Measurements from ENCODE around the gene PPM1H.

The PPM1H gene

DNA sequence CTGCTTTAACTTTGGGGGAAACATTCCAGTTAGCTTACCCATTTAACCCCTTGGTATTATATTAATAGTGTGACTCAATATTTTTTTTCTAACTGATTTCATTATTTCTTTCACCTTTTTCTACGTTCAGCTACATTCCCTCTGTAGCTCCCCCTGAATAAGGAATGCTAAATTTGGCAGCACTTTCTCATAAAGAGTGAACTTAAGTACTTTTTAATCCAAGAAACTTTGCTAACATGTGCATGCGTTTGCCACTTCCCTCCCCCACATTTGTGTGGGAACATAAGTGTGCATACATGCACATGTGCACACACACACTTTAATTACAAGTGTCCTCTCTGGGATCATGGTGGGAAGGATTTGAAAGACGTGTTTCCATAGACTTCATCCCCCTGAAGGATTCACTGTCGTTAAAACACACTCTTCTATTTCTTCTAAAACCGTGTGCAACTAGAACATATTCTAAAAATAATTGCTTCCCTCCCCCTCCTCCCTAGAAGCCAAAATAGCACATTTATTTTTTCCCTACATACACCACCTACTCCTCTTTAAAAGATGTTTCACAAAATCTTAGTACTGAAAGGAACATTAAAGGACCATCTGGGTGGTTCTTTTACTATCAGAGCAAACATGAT, 142.6 kb downstream of the PPM1H start:
- DNase-seq = no peak

DNA sequence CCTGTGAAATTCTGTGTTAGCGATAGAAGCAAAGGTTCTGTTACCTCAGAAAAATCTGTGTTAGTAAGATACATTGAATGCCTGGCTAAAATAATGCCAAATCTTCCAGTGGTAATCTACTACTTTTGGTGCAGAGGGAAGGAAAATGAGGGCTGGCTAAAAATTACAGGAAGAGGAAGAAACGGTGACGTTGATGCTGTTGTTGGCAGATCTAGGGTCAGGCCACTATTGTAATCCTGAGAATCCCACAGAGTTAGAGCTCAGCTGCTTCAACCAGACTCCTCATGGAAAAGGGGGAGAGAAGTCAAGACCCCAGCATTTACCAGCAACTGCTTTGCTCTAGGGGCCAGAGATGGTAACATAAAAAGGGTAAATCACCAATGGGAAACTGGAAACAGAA, 145.1 kb downstream of the PPM1H start:
- no peak for DNase-seq

DNA sequence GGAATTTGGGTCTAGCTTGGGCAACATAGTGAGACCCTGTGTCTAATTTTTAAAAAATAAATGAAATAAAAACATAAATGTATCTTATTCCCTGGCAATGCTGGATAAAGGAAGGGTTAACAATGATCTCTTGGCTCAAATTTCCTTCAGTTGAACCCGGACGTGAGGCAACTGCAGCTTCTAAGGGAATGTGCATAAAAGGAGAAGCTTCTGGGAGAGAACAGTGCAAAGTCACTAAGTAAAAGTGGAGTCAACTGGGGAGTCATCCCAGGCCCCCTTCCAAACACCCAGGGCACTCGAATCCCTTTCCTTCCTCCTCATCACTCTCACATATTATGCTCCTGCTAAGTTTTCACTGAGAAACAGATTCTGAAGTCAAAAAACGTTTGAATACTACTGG, 147.3 kb downstream of the PPM1H start:
- no peak for DNase-seq

DNA sequence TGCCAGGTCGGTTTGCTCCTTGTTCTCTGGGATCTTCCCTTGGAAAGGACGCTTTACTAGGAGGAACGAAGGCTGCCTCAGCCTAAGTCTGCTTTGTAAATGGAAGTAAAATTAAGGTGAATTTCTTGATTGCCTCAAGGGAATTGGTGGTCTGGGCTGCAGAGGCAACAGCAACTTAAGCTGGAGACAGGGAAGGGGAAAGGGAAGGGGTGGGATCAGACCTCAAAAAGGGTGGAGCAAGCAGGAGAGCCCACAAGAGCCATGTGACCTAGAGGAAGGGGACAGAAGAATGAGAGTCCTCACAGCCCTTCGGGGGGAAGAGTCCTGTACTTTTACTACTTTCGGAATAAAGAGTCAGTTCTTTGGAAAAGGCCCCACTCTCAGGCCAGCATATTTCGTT, 147.9 kb downstream of the PPM1H start:
- no peak for DNase-seq

DNA sequence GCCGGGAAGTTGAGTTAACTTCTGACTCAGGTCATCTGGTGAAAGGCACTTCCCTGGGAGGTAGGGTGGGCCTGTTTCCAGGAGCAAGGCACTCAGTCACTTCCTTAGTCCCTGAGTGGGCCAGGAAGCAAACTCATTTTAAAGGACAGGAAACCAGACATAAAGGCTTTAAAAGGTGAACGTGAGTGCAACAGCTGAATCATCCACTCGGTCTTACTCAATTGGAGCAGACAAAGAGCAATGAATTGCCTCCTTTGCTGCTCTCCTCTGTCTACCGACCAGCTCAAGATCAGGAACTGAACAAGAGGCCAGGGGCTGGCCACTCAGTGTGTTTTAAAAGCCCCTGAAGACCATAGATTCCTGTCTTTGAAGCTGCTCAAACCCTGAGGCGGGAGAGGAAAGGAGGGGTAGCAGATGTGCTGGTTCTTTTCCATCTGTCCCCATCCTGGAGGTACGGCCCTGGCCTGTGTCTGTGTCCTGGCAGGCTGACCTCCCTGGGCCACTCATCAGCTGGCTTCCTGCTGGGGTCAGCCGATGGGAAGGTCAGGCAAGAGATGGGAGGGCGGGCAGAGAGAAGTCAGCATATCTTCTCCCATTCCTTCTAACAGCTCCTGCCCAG, 148.9 kb downstream of the PPM1H start:
- no peak for DNase-seq

DNA sequence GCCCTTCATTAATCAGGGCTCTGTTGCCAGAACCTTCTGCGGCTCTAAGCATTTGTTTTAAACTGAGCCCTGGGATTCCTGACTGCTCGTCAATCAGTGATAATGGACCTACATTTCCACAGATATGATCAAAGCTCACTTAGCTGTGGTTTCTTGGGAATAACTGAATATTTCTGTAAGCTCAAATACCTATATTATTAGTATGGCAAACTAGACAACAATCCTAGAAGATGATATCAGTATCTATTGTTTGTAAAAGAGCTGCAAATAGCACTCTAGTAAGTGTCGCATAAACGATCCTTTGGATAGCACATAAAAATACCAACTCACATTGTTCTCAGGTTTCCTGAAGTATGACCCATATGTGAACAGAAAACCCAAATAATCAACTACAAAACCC, 150.4 kb downstream of the PPM1H start:
- no peak for DNase-seq

DNA sequence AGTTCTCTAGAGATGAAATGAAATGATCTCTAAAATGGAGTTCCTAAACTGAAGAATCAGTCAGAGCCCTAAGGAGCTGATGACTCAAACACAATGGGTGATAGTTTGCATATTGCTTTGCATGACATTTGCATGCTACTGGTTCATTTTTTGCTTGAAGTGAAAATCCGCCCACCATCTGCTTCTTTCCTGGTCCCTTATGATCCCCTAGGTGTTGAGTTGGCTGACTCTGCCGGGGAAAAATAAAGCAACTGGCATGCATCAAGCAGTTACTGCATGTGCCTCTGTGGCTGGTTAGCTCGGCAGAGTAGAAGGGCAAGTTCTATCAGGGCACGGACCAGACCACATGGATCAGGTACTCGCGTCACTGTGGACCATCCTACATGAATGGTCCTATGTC, 151.1 kb downstream of the PPM1H start:
- no peak for DNase-seq

DNA sequence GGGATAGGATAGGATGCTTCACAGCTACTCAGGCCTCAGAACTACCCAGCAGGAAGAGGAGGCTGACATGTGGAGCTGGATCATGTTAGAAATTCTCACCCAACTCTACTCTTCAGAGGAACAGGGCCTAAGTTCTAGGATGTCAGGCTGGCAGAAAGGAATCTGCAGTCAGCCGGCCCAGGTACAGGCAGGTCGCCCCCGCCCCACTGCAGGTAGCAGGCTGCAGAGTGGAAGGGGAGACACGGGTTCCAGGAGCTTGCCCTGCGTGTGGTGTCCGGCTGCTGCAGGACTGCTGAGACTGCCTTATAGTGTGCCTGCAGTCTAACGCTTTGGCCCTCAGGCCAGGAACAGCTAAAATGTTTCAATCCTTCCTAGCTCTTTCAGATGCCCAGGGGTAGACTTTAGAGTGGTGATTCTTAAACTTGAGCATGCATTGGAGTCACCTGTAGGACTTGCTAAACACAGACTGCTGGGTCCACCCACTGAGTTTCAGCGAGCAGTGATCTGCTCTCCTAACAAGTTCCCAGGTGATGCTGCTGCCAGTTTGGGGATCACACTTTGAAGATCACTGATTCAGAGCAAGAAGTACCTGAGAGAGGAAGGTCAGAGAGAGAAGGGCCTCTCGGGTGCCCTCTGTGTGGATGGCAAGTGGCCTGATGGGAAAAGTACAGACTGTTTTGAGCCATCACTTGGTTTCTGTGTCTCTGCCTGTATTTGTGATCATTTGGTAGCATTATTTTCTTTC, 153.6 kb downstream of the PPM1H start:
- DNase-seq = no peak

DNA sequence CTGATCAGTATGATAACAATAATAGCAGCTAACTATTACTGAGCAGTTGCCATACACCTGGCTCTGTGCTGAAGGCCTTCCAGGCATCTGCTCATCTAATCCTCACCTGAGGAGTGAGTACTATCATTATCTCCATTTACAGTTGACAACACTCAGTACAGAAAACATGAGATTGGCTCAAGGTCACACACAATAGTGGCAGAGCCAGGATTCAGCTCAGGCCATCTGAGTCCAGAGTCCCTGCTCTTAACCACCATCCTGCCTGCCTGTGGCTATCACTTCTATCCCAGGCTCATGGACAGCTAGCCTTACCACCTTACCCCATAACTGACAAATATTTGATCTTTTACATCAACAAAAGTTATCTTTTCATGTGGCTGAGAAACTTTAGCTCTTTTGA, 155.5 kb downstream of the PPM1H start:
- DNase-seq = no peak

DNA sequence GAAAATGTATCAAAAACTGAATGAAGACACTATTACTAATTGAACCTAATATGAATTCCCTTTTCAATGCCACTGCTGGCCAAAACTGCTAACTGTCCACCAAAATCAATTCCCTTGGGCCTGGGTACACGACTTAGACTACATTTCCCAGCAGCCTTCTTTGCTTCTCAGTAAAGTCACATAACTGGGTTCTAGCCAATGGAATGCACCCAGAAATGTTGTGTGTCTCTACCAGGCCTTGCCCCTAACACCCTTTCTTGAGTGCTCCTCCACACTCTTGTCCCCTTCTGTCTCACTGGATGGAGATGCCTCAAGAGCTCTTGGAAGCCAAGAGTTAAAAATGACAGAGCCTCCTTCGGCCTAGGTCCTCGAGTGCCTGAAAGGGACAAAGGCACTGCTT, 156.8 kb downstream of the PPM1H start:
- no peak for DNase-seq

DNA sequence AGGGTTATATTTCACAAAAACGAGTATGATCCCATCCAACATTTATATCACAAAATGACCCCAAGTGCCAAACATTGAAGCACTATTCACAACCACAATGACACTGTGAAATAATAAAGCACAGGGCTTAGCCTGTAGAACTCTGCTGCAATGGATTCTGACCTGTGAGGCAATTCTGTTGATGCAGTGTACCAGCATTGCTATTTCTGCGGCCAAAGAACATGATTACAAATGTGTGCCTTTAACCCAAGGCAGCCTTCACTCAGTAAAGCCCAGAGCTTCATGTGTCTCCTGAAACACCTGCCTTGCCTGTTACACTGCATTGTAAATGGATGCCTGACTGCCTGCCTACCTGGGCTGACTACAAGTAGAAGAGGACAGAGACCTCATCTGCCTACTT, 158.0 kb downstream of the PPM1H start:
- no peak for DNase-seq

DNA sequence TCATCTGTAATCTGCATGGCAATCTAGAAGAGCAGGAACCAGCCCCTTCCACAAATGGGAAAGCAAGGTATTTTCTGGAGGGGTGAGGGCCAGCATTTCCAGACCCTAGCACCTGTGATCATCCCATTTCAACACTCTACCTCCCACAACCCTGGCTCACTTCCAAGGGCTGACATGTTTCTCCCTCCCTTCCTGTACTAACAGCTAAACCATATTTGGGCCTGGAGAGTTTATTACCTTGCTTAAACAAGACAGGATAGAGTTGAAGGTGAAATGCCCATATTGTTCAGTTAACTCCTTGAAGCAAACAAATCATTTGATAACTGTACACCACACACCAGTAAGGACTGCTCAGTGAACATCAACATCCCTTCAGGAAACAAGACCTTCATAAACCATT, 158.4 kb downstream of the PPM1H start:
- no peak for DNase-seq

DNA sequence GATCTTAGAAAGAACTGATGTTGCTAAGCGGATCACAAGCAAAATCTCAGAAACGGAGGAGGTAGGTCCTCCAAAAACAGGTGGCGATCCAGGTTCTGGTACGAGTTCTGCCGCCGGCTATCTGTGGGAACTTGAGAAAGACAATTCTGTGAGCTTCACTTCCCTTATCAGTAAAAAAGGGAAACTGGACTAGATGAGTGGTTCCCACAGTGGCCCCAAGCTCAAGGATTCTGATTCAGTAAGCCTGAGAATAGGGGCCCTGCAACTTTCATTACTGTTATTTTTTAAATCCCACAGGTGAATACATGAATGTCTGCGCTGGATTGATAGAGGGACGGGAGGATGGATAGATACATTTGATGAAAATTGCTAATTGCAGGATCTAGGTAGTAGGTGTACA, 160.2 kb downstream of the PPM1H start:
- no peak for DNase-seq

DNA sequence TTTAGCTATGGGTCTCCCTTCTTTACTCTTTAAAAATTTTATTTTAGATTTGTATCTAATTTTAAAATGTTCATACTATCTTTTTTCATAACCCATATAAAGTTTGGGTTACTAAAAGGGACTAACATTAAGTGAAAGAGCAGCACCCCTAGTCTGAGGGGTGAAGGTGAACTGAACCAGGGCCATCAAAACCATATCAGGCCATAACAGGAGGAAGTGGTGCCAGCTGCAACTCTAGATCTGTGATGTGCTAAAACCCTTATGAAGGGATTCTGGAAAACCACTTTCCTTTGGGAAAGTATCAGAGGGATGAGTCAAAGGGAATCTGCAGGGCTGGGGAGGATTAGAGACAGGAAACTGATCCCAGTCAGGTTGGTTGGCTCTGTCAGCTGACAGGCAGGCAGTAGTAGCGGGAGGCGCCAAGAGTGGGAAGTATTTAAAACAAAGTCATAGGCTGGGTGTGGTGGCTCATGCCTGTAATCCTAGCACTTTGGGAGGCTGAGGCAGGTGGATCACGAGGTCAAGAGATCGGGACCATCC, 162.5 kb downstream of the PPM1H start:
- no peak for DNase-seq

DNA sequence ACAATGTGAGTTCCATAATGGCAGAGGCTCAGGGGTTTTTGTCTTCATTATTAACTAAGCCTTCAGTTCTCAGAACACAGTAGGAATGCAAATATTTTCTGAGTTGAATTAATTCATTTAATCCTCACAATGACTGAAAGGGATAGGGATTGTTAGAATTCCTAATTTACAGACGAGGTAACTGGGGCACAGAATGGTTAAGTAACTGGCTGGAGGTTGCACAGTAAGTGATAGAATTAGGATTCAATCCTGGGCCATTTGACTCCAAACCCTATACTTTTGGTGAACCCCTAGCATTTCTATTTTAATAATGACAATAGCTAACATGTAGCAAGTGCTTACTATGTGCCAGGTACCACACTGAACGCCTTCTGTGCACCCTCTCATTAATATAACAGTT, 163.1 kb downstream of the PPM1H start:
- DNase-seq = no peak

DNA sequence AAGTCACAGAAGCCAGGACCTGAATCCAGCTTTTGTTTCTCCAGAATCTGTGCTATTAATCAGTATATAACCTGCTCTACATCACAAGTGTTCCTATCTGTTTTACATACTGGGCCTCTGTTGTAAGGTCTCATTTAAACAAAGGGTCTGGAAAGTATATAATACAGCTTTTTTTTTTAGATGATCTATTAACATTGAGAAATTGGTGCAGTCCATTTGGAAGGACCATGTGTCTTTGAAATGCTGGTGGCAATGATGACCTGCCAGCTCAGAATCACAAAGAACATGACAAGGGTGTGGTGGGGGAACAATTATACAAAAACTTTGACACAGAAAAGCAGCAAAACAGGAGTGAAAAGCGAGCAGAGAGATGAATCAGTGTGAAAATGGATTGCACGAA, 164.6 kb downstream of the PPM1H start:
- DNase-seq = no peak

DNA sequence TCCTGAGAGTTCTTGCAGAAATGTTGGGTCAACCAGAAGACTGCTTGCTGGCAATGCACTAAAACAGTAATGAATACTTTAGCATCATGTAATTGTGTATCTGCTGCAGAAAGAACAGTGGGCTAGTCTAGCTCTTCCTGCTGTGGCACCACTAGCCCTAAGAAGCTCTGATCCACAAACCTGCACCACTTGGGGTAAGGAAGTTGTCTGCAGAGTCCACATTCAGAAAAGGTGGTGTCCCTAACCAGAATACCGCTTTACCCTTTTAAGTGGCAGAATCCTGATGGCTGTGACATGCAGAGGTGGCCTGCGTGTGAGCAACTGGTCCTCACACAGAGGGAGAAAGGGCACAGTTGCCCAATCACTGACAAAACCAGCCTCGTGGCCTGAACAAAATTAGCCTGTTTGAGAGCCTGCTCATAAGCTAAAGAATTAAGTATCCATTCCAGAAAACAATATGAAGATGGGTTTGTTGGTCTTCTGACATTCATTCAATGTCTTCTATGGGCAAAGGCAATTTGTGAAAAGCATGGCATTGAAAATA, 165.8 kb downstream of the PPM1H start:
- no peak for DNase-seq

DNA sequence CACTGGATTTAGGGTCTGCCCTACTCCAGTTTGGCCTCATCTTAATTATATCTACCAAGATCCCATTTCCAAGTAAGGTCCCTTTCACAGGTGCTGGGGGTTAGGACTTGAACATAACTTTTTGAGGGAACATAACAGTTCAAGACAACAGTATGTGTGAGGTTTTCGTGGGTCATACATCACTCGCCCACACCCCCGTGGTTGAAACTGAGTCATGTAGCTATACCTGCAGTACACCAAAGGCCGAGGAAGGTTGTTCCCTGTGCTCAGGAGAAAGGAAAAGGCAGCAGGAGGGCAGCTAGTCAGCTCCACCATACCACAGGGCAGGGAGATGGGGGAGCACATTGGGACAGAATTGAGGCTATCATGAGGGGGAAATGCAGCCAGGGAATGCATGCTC, 167.0 kb downstream of the PPM1H start:
- DNase-seq = peak; percentile 14 to 16

DNA sequence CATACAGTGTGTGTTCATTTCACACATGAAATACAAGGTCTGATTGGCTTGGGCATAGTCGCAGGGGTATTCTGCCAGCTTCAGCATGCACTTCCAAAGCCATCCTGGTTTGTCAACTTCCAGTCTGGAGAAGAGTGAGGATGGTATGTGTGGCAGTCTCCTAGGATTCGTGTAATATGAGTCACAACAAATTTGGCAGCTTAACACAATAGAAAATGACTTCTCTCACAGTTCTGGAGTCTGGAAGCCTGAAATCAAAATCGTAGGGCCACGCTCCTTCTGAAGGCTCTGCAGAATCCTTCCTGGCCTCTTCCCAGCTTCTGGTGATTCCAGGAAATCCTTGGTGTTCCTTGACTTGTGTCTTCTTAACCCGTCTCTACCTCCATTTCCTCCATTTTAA, 167.5 kb downstream of the PPM1H start:
- no peak for DNase-seq

DNA sequence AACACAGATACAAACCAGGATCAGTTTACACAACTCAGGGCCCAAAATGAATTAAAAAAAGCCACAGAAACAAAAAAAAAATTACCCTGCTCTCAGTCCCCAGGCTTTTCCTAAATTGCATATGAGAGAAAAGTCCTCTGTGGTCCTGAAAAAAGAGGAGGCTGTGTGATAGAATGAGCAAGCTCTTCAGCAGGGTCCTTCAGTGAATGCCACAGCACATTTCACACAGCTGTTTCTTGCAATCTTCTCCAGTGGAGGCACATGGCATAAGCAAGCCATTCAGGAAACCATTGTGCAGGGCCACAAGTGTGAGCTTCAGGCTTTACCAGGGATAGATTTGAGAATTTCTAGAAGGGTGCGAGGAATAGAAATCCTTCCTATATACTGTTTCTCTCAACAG, 168.5 kb downstream of the PPM1H start:
- no peak for DNase-seq

DNA sequence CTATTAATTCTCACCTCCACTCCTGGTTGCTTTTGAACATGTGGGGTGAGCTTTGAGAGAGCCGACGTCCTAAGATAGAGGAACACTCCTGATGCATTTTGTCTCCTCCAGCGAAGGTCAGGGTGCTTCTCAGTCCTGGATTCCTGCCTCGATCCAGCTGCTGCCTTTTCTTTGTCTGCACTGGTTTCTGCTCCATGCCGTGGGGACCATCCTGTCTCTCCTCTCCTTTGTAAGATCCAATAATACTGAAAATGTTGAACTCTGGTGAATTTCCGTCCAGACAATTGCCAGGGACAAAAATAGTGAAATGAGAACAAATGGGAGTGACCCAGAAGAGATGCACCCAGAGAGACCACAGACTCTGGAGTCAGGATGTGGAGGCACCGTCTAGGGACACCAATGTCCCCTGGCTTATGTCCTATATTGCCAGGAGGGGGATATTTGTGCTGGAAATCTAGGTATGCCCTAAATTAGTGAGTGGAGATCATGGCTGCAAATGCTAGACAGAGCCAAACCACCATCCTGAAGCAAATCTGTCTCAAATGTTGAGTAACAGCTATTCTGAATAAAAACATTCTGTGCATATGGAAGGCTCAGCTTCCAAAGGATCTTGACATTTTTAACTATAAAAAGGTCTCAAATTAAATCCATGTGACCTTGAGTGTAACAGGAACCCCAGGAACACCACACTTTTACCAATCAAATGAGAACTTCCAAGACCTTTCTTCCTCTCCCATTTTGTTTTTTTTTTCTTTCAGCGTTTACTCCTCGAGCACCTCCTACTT, 170.9 kb downstream of the PPM1H start:
- DNase-seq = no peak

DNA sequence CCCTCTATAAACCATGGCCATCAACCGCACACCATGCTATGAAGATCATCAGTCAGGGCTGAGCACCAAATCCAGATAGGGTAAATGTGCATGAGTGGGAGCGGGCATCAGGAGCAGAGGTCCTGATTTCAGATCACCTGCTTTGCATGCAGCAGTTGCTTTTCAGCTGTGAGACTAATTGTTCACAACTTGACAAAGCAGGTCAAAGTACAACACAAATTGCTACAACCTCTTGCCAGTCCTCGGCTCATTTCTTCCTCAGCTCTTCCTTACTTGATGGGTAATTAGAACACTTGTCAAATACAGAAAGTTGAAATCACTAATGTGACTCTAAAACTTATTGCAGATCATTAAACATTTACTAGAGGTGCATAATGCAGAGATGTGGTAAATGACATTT, 171.6 kb downstream of the PPM1H start:
- no peak for DNase-seq

DNA sequence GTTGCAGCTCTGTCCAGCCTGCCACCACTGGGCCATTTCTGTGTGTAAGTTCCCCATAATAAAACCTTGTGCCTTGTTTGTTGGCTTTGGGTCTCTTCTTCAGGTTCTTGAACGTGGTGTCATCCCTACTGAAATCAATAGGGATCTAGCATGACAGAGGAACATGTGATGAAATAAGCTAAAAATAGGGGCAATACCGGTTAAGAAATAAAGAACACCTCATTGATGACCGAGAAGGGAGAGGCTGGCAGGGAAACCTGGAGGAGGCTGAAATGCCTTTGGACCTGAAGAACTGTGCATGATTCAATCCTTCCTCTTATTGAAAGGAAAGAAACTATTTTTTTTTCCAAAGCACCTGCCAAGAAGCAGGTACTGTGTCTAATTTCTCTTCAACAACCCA, 172.3 kb downstream of the PPM1H start:
- DNase-seq = no peak

All from stimulated activated CD4-positive, alpha-beta T cell treated with anti-CD3 and anti-CD28 coated beads, Interleukin-2, amount 100 ng/mL, for 48 hours (primary cell).